Endothelial cell of umbilical vein (primary cell): Measurements from ENCODE around the gene KLF13. TPM values are rescaled to one million over a fixed set of nuclear protein-coding genes. Genes with fewer than 3 reads are reported as not detected.

Source experiments
- BruUV-seq: library from RNA; stranded (reverse); fragments of 400-500 nt; replicated peaks from 2 replicates; lab custom pipeline; 2021; lab: Mats Ljungman, UMichigan
- CTCF ChIA-PET: fragments of 300-600, 350-600 bp; sonication (Branson Sonifier 250); formaldehyde crosslinking; loops from one replicate; lab custom pipeline; 2021; ENCODE audit warnings: antibody characterized with exemption, inconsistent platforms; lab: Charles Lee
- POLR2A ChIA-PET: fragments of 300-600, 350-600 bp; sonication (Branson Sonifier 250); formaldehyde crosslinking; loops from one replicate; lab custom pipeline; 2021; ENCODE audit warnings: antibody characterized with exemption, inconsistent platforms; lab: Charles Lee
- DNase-seq: peaks from one replicate; pipeline ENCODE4 v3.0.0-alpha.2; 2011; ENCODE audit warnings: low read depth, low spot score
- FAIRE-seq: peaks from 2 replicates; lab custom pipeline; 2011; peaks lifted over from hg19 to GRCh38; lab: Jason Lieb, UNC
- H2AFZ ChIP-seq: 2 replicates; pipeline ENCODE4 v1.6.0; 2012; ENCODE audit warnings: low read depth, low read length, control low read depth, inconsistent platforms
- H3K27ac ChIP-seq: 2 replicates; pipeline ENCODE4 v1.5.1; 2011; ENCODE audit warnings: low read depth, mild to moderate bottlenecking, control low read depth, low read length, moderate library complexity; ENCODE audit not compliant: insufficient read depth
- H3K27me3 ChIP-seq, 2 experiments: 2 replicates each; pipeline versions ENCODE4 v1.6.0 to v1.6.1; 2011; ENCODE audit warnings: low read length in 2 of 2, mixed read lengths in 1 of 2; ENCODE audit not compliant: control insufficient read depth in 2 of 2, insufficient read depth in 2 of 2
- H3K36me3 ChIP-seq, 2 experiments: 2 replicates in 1 of 2; 3 replicates in 1 of 2; pipeline ENCODE4 v1.5.1; 2011; ENCODE audit warnings: low read length in 2 of 2, mild to moderate bottlenecking in 1 of 2, moderate library complexity in 1 of 2; ENCODE audit not compliant: control insufficient read depth in 2 of 2, insufficient read depth in 2 of 2; ENCODE audit errors: extremely low read depth in 1 of 2
- H3K4me1 ChIP-seq: 3 replicates; pipeline ENCODE4 v1.5.1; 2011; ENCODE audit warnings: mild to moderate bottlenecking, low read length; ENCODE audit not compliant: control insufficient read depth, insufficient read depth; ENCODE audit errors: extremely low read depth
- H3K4me2 ChIP-seq: 2 replicates; pipeline ENCODE4 v1.6.1; 2011; ENCODE audit warnings: low read length, control low read depth, mixed read lengths; ENCODE audit not compliant: insufficient read depth
- H3K4me3 ChIP-seq, 3 experiments: fragments of 200-600 bp in 1 of 3; sonication (generic), shearing (Covaris generic) in 1 of 3; replicated peaks in 1 of 3; 2 replicates each; pipeline ENCODE4 v1.5.1; 2011 to 2016; ENCODE audit warnings: control low read depth in 3 of 3, low read length in 3 of 3, mild to moderate bottlenecking in 2 of 3, inconsistent platforms in 1 of 3, low read depth in 1 of 3, moderate library complexity in 1 of 3; ENCODE audit not compliant: insufficient read depth in 1 of 3
- H3K79me2 ChIP-seq: 2 replicates; pipeline ENCODE4 v1.6.0; 2012; ENCODE audit warnings: low read length, inconsistent platforms; ENCODE audit not compliant: control insufficient read depth, insufficient read depth
- H3K9ac ChIP-seq: replicated peaks from 2 replicates; pipeline ENCODE3; 2011; ENCODE audit warnings: low read length, control low read depth; ENCODE audit not compliant: insufficient read depth; ENCODE audit errors: extremely low read depth
- H3K9me1 ChIP-seq: replicated peaks from 3 replicates; pipeline ENCODE4 v1.6.0; 2011; ENCODE audit warnings: mild to moderate bottlenecking, low read length; ENCODE audit not compliant: control insufficient read depth, insufficient read depth; ENCODE audit errors: extremely low read depth
- H3K9me3 ChIP-seq: replicated peaks from 2 replicates; pipeline ENCODE4 v1.5.1; 2012; ENCODE audit warnings: low read length, inconsistent platforms; ENCODE audit not compliant: control insufficient read depth, insufficient read depth
- H4K20me1 ChIP-seq: replicated peaks from 2 replicates; pipeline ENCODE3; 2011; ENCODE audit warnings: mild to moderate bottlenecking, low read length; ENCODE audit not compliant: control insufficient read depth, insufficient read depth; ENCODE audit errors: extremely low read depth
- CTCF ChIP-seq, 2 donors: IDR thresholded peaks; 1 replicate in 1 of 2; 2 replicates in 1 of 2; pipeline ENCODE4 v1.5.1; 2011; ENCODE audit warnings: low read length in 2 of 2, mild to moderate bottlenecking in 2 of 2, moderate library complexity in 2 of 2, control low read depth in 1 of 2, inconsistent platforms in 1 of 2, low read depth in 1 of 2; ENCODE audit not compliant: insufficient read depth in 1 of 2; ENCODE audit errors: extremely low read depth in 1 of 2
- EZH2 ChIP-seq: IDR thresholded peaks from 2 replicates; pipeline ENCODE4 v1.6.1; 2012; ENCODE audit warnings: borderline replicate concordance, low read depth, mild to moderate bottlenecking, moderate library complexity, low read length, inconsistent platforms; ENCODE audit not compliant: severe bottlenecking
- FOS ChIP-seq: IDR thresholded peaks from 2 replicates; pipeline ENCODE4 v1.6.1; 2011; ENCODE audit warnings: mild to moderate bottlenecking, low read length, moderate library complexity, borderline replicate concordance; ENCODE audit not compliant: insufficient read depth
- GATA2 ChIP-seq: IDR thresholded peaks from 2 replicates; pipeline ENCODE4 v1.7.0; 2011; ENCODE audit warnings: low read depth, mild to moderate bottlenecking, moderate library complexity, mixed read lengths, low read length; ENCODE audit not compliant: insufficient read length, insufficient read depth
- JUN ChIP-seq: IDR thresholded peaks from 2 replicates; pipeline ENCODE4 v1.6.1; 2011; ENCODE audit warnings: borderline replicate concordance, low read depth; ENCODE audit not compliant: insufficient read length, insufficient read depth
- MAX ChIP-seq: IDR thresholded peaks from 2 replicates; pipeline ENCODE4 v1.6.1; 2011; ENCODE audit not compliant: insufficient read depth, insufficient read length
- MYC ChIP-seq: IDR thresholded peaks from one replicate; pipeline ENCODE4 v1.6.1; 2011; ENCODE audit warnings: mild to moderate bottlenecking, low read depth, low read length
- POLR2A ChIP-seq: IDR thresholded peaks from 2 replicates; pipeline ENCODE4 v1.6.1; 2012; ENCODE audit warnings: low read depth, mild to moderate bottlenecking, control low read depth, low read length
- POLR2AphosphoS5 ChIP-seq: IDR thresholded peaks from 2 replicates; pipeline ENCODE4 v1.6.1; 2012; ENCODE audit warnings: low read depth, mild to moderate bottlenecking, control low read depth, low read length, moderate library complexity; ENCODE audit not compliant: insufficient read depth
- dilution Hi-C: fragments of 300-500 bp; cut with MboI; formaldehyde crosslinking; loops from one replicate; pipeline ENCODE4 v1.15.0; 2019; ENCODE audit warnings: low sequenced_read_pairs; ENCODE audit not compliant: extremely low pct_ligation_motif_present
- intact Hi-C: fragments of 100-400 bp; cut with micrococcal nuclease; formaldehyde crosslinking; loops from one replicate; pipeline ENCODE4 v1.10.0; 2022
- polyA plus RNA-seq, 4 experiments: library from polyadenylated mRNA; depleted of rRNA in 3 of 4; stranded (reverse) in 3 of 4; unstranded in 1 of 4; fragments of >200 nt; gene quantifications; 2 replicates each; pipeline versions ENCODE4 v1.2.1 to v1.2.3, GENCODE V29; 2011 to 2012; ENCODE audit warnings: missing spikeins in 1 of 4
- total RNA-seq: library from RNA; stranded (reverse); gene quantifications from 2 replicates; pipeline ENCODE4 v1.2.3, GENCODE V29; 2021

Gene KLF13
- total and polyA plus RNA-seq, 2 donors (not counting 3 experiments of a cell fraction or from before 2014, with no cell fraction given) = 10.1 to 31.9 TPM

DNA sequence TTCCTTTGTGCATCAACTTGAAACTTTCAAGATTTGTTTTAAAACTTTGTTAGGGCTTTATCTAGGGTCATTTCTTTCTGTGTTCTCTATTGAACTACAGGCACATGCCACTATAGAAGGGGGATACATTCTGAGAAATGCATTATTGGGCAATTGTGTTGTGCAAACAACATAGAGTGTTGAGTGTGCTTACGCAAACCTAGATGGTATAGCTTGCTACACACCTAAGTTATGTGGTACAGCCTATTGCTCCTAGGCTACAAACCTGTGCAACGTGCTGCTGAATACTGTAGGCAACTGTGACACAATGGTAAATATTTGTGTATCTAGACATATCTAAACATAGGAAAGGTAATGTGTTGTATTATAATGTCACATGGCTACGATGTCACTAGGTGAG lies 33.0 kb upstream of the KLF13 start:
- no peak overlapping the region for H3K9ac ChIP-seq
- no peak for DNase-seq
- BruUV-seq = no TSS peak
- no peak overlapping the region for H2AFZ ChIP-seq
- no peak overlapping the region for H3K4me2 ChIP-seq
- no peaks in the 10 kb centered on the region for H3K9me1 ChIP-seq
- intact Hi-C loops (no loop called here), dilution Hi-C loops (no loop called here)
- H3K27me3 ChIP-seq = peaks cover 14 to 30% of the 10 kb centered on the region in 2 experiments
- H3K27ac ChIP-seq = no peak overlapping the region
- no peaks in the 10 kb centered on the region for H3K79me2 ChIP-seq
- POLR2A ChIA-PET = no interaction called here
- no peaks in the 10 kb centered on the region for H3K4me1 ChIP-seq
- no peak for FAIRE-seq
- H4K20me1 ChIP-seq = no peaks in the 10 kb centered on the region
- CTCF ChIA-PET = interaction anchor here (1.6 kb wide), 1 partner anchor 197 kb away, joined by 4 read pairs; no protein-coding TSS in a partner anchor
- TF ChIP-seq POLR2A (no peak), EZH2 (no peak), POLR2AphosphoS5 (no peak), CTCF (IDR thresholded peaks at IDR 0.05; ENCODE audit: extremely low read depth in 1 of 2, insufficient read depth in 1 of 2, low read depth in 1 of 2, low read length in 2 of 2) (no peak), MYC (no peak), GATA2 (no peak), FOS (no peak), MAX (no peak), JUN (no peak)
- no peaks in the 10 kb centered on the region for H3K36me3 ChIP-seq
- H3K9me3 ChIP-seq = no peaks in the 10 kb centered on the region
- H3K4me3 ChIP-seq = no peak overlapping the region
